GM04504 (cell line): Measurements from ENCODE around the gene PIM3.

Experiments
- DNase-seq: peaks from one replicate; pipeline ENCODE4 v3.0.0-alpha.2; 2012; ENCODE audit warnings: low read depth

Gene PIM3

GRCh38 chr22:50007057-50007511 is 46.5 kb downstream of the PIM3 start:
- no peak for DNase-seq

- DNase-seq, result no peak
Observed at GRCh38 chr22:50008151-50009040, 47.8 kb downstream of the PIM3 start.

- DNase-seq, result no peak
Observed at GRCh38 chr22:50009251-50009650, 48.7 kb downstream of the PIM3 start.

- no peak for DNase-seq
Observed at GRCh38 chr22:50009765-50010675, 49.4 kb downstream of the PIM3 start.

GRCh38 chr22:50010676-50011446 is 50.3 kb downstream of the PIM3 start:
- DNase-seq, result no peak

- DNase-seq, result no peak
Observed at GRCh38 chr22:50011447-50012210, 51.1 kb downstream of the PIM3 start.

- no peak for DNase-seq
Observed at GRCh38 chr22:50012211-50013181, 51.9 kb downstream of the PIM3 start, which contains the start of gene IL17REL. TSS of gene IL17REL (minus strand) at chr22:50012765. CDS start at chr22:50012646, 119 bp downstream.
